SK-N-SH (cell line): ENCODE data around the gene VAMP5. TPM values are rescaled to one million over a fixed set of nuclear protein-coding genes. Genes with fewer than 3 reads are reported as not detected.
A peak's percentile ranks its signal among the peaks of the same experiment; 100 is the strongest.

Source experiments
- CTCF ChIA-PET: fragments of 300-600, 350-600 bp; formaldehyde crosslinking; extraction: SDS; loops from one replicate; lab custom pipeline; 2021; lab: Yijun Ruan, JAX
- POLR2A ChIA-PET: fragments of 350-600 bp; sonication (Branson Sonifier 250); formaldehyde crosslinking; extraction: SDS; loops from one replicate; lab custom pipeline; 2020; ENCODE audit warnings: antibody characterized with exemption, inconsistent platforms; lab: Yijun Ruan, JAX
- DNase-seq: peaks from one replicate; pipeline ENCODE4 v3.0.0; 2012
- H2AFZ ChIP-seq: fragments of 200-600 bp; sonication (generic); 2 replicates; pipeline ENCODE4 v1.8.1; 2016; ENCODE audit warnings: antibody characterized with exemption, mild to moderate bottlenecking, low read depth
- H3F3A ChIP-seq: fragments of 200-600 bp; sonication (generic); replicated peaks from 2 replicates; pipeline ENCODE3; 2016; ENCODE audit warnings: antibody characterized with exemption, mild to moderate bottlenecking; ENCODE audit not compliant: insufficient read depth
- H3K27ac ChIP-seq, 2 experiments: fragments of 200-500 bp in 1 of 2; fragments of 200-600 bp in 1 of 2; sonication (Bioruptor generic) in 1 of 2; sonication (generic), shearing (Covaris generic) in 1 of 2; 2 replicates each; pipeline versions ENCODE4 v1.5.1 to v1.6.1; 2014 to 2016; ENCODE audit warnings: low read depth in 2 of 2, inconsistent platforms in 1 of 2, low read length in 1 of 2, mild to moderate bottlenecking in 1 of 2, mixed read lengths in 1 of 2
- H3K27me3 ChIP-seq: fragments of 200-600 bp; sonication (generic), shearing (Covaris generic); 2 replicates; pipeline ENCODE4 v1.6.1; 2016; ENCODE audit warnings: mixed run types; ENCODE audit not compliant: insufficient read depth
- H3K36me3 ChIP-seq, 2 experiments: fragments of 200-500 bp in 1 of 2; fragments of 200-600 bp in 1 of 2; sonication (Bioruptor generic) in 1 of 2; sonication (generic) in 1 of 2; replicated peaks in 1 of 2; 2 replicates each; pipeline versions ENCODE3 to v1.5.1; 2014 to 2016; ENCODE audit warnings: low read length in 1 of 2, mild to moderate bottlenecking in 1 of 2; ENCODE audit not compliant: insufficient read depth in 2 of 2, control insufficient read depth in 1 of 2
- H3K4me1 ChIP-seq, 2 experiments: fragments of 200-500 bp in 1 of 2; fragments of 200-600 bp in 1 of 2; sonication (Bioruptor generic) in 1 of 2; sonication (generic), shearing (Covaris generic) in 1 of 2; 2 replicates each; pipeline versions ENCODE4 v1.5.1 to v1.6.1; 2014 to 2016; ENCODE audit warnings: low read depth in 1 of 2, low read length in 1 of 2, mixed run types in 1 of 2; ENCODE audit not compliant: insufficient read depth in 2 of 2, control insufficient read depth in 1 of 2
- H3K4me2 ChIP-seq: fragments of 200-600 bp; sonication (generic), shearing (Covaris generic); 2 replicates; pipeline ENCODE4 v1.6.1; 2017; ENCODE audit warnings: mixed run types
- H3K4me3 ChIP-seq, 2 experiments: fragments of 200-500 bp in 1 of 2; fragments of 200-600 bp in 1 of 2; sonication (Bioruptor generic) in 1 of 2; sonication (generic), shearing (Covaris generic) in 1 of 2; 2 replicates each; pipeline versions ENCODE4 v1.5.1 to v1.8.1; 2014 to 2016; ENCODE audit warnings: low read depth in 2 of 2, inconsistent platforms in 1 of 2, low read length in 1 of 2, mild to moderate bottlenecking in 1 of 2, mixed read lengths in 1 of 2, moderate library complexity in 1 of 2
- H3K79me2 ChIP-seq: fragments of 200-600 bp; sonication (generic); 2 replicates; pipeline ENCODE4 v1.8.1; 2017; ENCODE audit warnings: mild to moderate bottlenecking; ENCODE audit not compliant: insufficient read depth
- H3K9ac ChIP-seq: fragments of 200-600 bp; sonication (generic); 2 replicates; pipeline ENCODE4 v1.6.1; 2017; ENCODE audit warnings: mixed run types
- H3K9me2 ChIP-seq: fragments of 200-600 bp; sonication (generic); 2 replicates; pipeline ENCODE4 v1.6.1; 2017; ENCODE audit warnings: mixed run types
- H3K9me3 ChIP-seq: fragments of 200-600 bp; sonication (generic); 2 replicates; pipeline ENCODE4 v1.6.1; 2017; ENCODE audit warnings: mixed run types, mild to moderate bottlenecking, moderate library complexity
- H4K20me1 ChIP-seq: fragments of 200-600 bp; sonication (generic); 2 replicates; pipeline ENCODE4 v1.6.1; 2017; ENCODE audit warnings: mild to moderate bottlenecking, mixed run types; ENCODE audit not compliant: insufficient read depth
- CHD2 ChIP-seq: fragments of 150-350 bp; IDR thresholded peaks from 2 replicates; pipeline ENCODE4 v1.6.1; 2018; ENCODE audit warnings: low read length; ENCODE audit not compliant: partially characterized antibody
- EP300 ChIP-seq, 2 experiments: IDR thresholded peaks; 2 replicates each; pipeline versions ENCODE4 v1.4.0 to v1.6.1; 2012; ENCODE audit warnings: borderline replicate concordance in 1 of 2, low read depth in 1 of 2, low read length in 1 of 2
- EZH2phosphoT487 ChIP-seq: fragments of 200-600 bp; sonication (generic); IDR thresholded peaks from 2 replicates; pipeline ENCODE4 v1.6.1; 2017; ENCODE audit warnings: low read depth, mixed run types, mild to moderate bottlenecking, antibody characterized with exemption, moderate library complexity, borderline replicate concordance
- FOSL2 ChIP-seq: IDR thresholded peaks from 2 replicates; pipeline ENCODE4 v1.4.0; 2012; ENCODE audit warnings: low read depth, mild to moderate bottlenecking, moderate library complexity, borderline replicate concordance
- FOXM1 ChIP-seq: IDR thresholded peaks from 2 replicates; pipeline ENCODE4 v1.4.0; 2012; ENCODE audit warnings: low read depth, mild to moderate bottlenecking
- GABPA ChIP-seq: IDR thresholded peaks from 2 replicates; pipeline ENCODE4 v1.4.0; 2012; ENCODE audit warnings: low read depth, mild to moderate bottlenecking
- JUND ChIP-seq: IDR thresholded peaks from 2 replicates; pipeline ENCODE4 v1.4.0; 2012
- MEF2A ChIP-seq: IDR thresholded peaks from 2 replicates; pipeline ENCODE4 v1.4.0; 2012; ENCODE audit warnings: low read depth, borderline replicate concordance
- MXI1 ChIP-seq: IDR thresholded peaks from 2 replicates; pipeline ENCODE4 v1.6.1; 2012; ENCODE audit warnings: mild to moderate bottlenecking, low read depth, low read length, improper control_type of control experiment
- NFIC ChIP-seq: IDR thresholded peaks from 2 replicates; pipeline ENCODE4 v1.4.0; 2012; ENCODE audit warnings: borderline replicate concordance
- NRF1 ChIP-seq: IDR thresholded peaks from 2 replicates; pipeline ENCODE4 v1.6.1; 2012; ENCODE audit warnings: low read depth, mild to moderate bottlenecking, low read length
- RFX5 ChIP-seq: IDR thresholded peaks from 2 replicates; pipeline ENCODE4 v1.6.1; 2012; ENCODE audit warnings: mild to moderate bottlenecking, improper control_type of control experiment, low read length
- SIN3A ChIP-seq: IDR thresholded peaks from 2 replicates; pipeline ENCODE4 v1.6.1; 2012; ENCODE audit warnings: low read depth, mild to moderate bottlenecking, low read length, moderate library complexity, borderline replicate concordance
- TAF1 ChIP-seq: IDR thresholded peaks from 2 replicates; pipeline ENCODE4 v1.6.1; 2012; ENCODE audit warnings: low read depth, mild to moderate bottlenecking, low read length, moderate library complexity, borderline replicate concordance
- TCF12 ChIP-seq: IDR thresholded peaks from 2 replicates; pipeline ENCODE4 v1.4.0; 2012
- TEAD4 ChIP-seq: IDR thresholded peaks from 2 replicates; pipeline ENCODE4 v1.4.0; 2012; ENCODE audit warnings: mild to moderate bottlenecking, borderline replicate concordance; ENCODE audit not compliant: insufficient read depth
- YY1 ChIP-seq: IDR thresholded peaks from 2 replicates; pipeline ENCODE4 v1.4.0; 2012; ENCODE audit warnings: low read depth, mild to moderate bottlenecking
- WGBS: methylation state at CpG from one replicate; pipeline ENCODE4 v1.1.6; 2017; ENCODE audit warnings: low lambda C conversion rate; 5-methylcytosine and 5-hydroxymethylcytosine counted together
- polyA plus RNA-seq, 3 experiments: library from polyadenylated mRNA; depleted of rRNA; stranded (reverse); fragments of >200 nt; gene quantifications; 2 replicates each; pipeline ENCODE4 v1.2.3, GENCODE V29; 2012
- TF ChIP-seq, protein P1 (sequence below): IDR thresholded peaks from 2 replicates; pipeline ENCODE4 v1.4.0; 2012; ENCODE audit warnings: low read depth
- TF ChIP-seq, protein P2 (sequence below): IDR thresholded peaks from 2 replicates; pipeline ENCODE4 v1.4.0; 2012; ENCODE audit warnings: low read depth, borderline replicate concordance
- TF ChIP-seq, protein P3 (sequence below): IDR thresholded peaks from 2 replicates; pipeline ENCODE4; 2012
- TF ChIP-seq, protein P4 (sequence below): fragments of 150-350 bp; IDR thresholded peaks from 2 replicates; pipeline ENCODE4 v1.6.1; 2016; ENCODE audit warnings: mild to moderate bottlenecking, low read depth, low read length
- TF ChIP-seq, protein P5 (sequence below): fragments of 200-600 bp; sonication (generic); IDR thresholded peaks from 2 replicates; pipeline ENCODE4 v1.6.1; 2017; ENCODE audit warnings: antibody characterized with exemption, mild to moderate bottlenecking, moderate library complexity

The VAMP5 gene
- polyA plus RNA-seq, 1 of the 3 experiments (the other 2 are of a cell fraction), result 12.0 TPM

DNA sequence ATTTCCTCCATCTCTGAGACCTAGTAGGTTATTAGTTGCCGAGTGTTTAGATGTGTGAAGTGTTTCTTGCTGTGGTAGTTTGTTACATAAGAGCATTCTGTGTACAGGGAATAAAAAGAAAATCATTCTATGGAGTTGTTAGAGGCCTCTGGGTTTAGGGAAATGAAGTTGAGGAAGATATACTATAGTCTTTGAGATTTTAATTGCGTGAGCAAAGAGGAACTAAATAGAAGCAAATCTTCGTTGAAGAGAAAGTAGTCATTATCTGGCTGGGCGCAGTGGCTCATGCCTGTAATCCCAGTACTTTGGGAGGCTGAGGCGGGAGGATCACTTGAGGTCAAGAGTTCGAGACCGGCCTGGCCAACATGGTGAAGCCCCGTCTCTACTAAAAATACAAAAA lies 50.8 kb downstream of the VAMP5 start:
- Histone ChIP-seq H3K4me1 (no peaks in the 10 kb centered on the region), H2AFZ (no peak overlapping the region), H3K27me3 (no peaks in the 10 kb centered on the region), H3K4me3 (no peak overlapping the region), H3F3A (peaks cover 31% of the 10 kb centered on the region), H3K4me2 (no peak overlapping the region), H3K27ac (peak overlapping the region in 1 of 2 experiments; percentile 13; a peak in 1 of 4 replicates), H3K79me2 (peaks cover 29% of the 10 kb centered on the region), H3K9ac (no peak overlapping the region), H3K9me2 (no peaks in the 10 kb centered on the region), H3K9me3 (no peaks in the 10 kb centered on the region), H4K20me1 (peaks cover 12% of the 10 kb centered on the region; the same call in 1 of the 2 replicates), H3K36me3 (peaks cover 43 to 71% of the 10 kb centered on the region in 2 experiments)
- WGBS, result 96% methylated on average over 8 of the region's 8 CpGs
- POLR2A ChIA-PET, result no interaction called here
- CTCF ChIA-PET, result interaction anchor here (3.5 to 4.5 kb wide), 5 partner anchors 13 to 82 kb away, joined by 49 to 85 read pairs (median 62); no protein-coding TSS in a partner anchor
- DNase-seq, result no peak
- TF ChIP-seq TAF1 (no peak), JUND (no peak), RFX5 (no peak), TCF12 (no peak), SIN3A (no peak), EZH2phosphoT487 (no peak), GABPA (no peak), FOSL2 (no peak), YY1 (no peak), NFIC (no peak), FOXM1 (no peak)
- TF ChIP-seq, protein P1, sequence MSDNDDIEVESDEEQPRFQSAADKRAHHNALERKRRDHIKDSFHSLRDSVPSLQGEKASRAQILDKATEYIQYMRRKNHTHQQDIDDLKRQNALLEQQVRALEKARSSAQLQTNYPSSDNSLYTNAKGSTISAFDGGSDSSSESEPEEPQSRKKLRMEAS, result no peak
- TF ChIP-seq, protein P2, sequence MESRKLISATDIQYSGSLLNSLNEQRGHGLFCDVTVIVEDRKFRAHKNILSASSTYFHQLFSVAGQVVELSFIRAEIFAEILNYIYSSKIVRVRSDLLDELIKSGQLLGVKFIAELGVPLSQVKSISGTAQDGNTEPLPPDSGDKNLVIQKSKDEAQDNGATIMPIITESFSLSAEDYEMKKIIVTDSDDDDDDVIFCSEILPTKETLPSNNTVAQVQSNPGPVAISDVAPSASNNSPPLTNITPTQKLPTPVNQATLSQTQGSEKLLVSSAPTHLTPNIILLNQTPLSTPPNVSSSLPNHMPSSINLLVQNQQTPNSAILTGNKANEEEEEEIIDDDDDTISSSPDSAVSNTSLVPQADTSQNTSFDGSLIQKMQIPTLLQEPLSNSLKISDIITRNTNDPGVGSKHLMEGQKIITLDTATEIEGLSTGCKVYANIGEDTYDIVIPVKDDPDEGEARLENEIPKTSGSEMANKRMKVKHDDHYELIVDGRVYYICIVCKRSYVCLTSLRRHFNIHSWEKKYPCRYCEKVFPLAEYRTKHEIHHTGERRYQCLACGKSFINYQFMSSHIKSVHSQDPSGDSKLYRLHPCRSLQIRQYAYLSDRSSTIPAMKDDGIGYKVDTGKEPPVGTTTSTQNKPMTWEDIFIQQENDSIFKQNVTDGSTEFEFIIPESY, result no peak
- TF ChIP-seq, protein P3, sequence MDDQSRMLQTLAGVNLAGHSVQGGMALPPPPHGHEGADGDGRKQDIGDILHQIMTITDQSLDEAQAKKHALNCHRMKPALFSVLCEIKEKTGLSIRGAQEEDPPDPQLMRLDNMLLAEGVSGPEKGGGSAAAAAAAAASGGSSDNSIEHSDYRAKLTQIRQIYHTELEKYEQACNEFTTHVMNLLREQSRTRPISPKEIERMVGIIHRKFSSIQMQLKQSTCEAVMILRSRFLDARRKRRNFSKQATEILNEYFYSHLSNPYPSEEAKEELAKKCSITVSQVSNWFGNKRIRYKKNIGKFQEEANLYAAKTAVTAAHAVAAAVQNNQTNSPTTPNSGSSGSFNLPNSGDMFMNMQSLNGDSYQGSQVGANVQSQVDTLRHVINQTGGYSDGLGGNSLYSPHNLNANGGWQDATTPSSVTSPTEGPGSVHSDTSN, result no peak

DNA sequence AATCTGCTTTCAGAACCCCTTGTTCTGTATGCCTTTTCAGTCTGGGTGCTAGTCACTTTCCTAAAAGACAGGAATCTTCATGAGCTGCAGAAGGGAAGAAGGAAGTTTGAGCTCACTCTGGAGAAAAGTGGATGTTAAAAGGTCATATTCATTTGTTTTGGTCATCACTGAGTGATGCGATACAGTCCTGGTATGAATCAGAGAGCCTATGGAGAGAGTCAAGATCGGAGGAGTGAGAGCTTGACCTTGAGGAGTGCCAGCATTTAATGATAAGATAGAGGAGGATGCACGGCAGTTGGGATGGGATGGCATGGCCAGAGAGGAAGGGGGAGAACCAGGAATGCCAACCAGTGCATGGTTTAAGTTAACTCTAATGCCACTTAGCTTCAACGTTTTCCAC lies 51.4 kb downstream of the VAMP5 start:
- Histone ChIP-seq H3K9me3 (no peaks in the 10 kb centered on the region), H3K27me3 (no peaks in the 10 kb centered on the region), H3K9me2 (no peaks in the 10 kb centered on the region), H3K9ac (no peak overlapping the region), H3K79me2 (peaks cover 28% of the 10 kb centered on the region), H3K27ac (peak overlapping the region in 1 of 2 experiments; percentile 13; a peak in 1 of 4 replicates), H3K4me1 (no peaks in the 10 kb centered on the region), H3K4me3 (no peak overlapping the region), H3K4me2 (no peak overlapping the region), H2AFZ (no peak overlapping the region), H3F3A (peaks cover 25% of the 10 kb centered on the region), H3K36me3 (peaks cover 39 to 67% of the 10 kb centered on the region in 2 experiments), H4K20me1 (peaks cover 12% of the 10 kb centered on the region; the same call in 1 of the 2 replicates)
- CTCF ChIA-PET, result interaction anchor here (2.5 to 4.5 kb wide), 6 partner anchors 8 to 81 kb away, joined by 30 to 85 read pairs (median 60); no protein-coding TSS in a partner anchor
- POLR2A ChIA-PET, result no interaction called here
- 45% methylated on average over 4 of the region's 4 CpGs for WGBS
- no peak for DNase-seq
- TF ChIP-seq EP300 (IDR thresholded peaks at IDR 0.05; ENCODE audit: borderline replicate concordance in 1 of 2, low read depth in 1 of 2, low read length in 1 of 2), result no peak
- TF ChIP-seq MXI1, result no peak
- TF ChIP-seq, protein P4, sequence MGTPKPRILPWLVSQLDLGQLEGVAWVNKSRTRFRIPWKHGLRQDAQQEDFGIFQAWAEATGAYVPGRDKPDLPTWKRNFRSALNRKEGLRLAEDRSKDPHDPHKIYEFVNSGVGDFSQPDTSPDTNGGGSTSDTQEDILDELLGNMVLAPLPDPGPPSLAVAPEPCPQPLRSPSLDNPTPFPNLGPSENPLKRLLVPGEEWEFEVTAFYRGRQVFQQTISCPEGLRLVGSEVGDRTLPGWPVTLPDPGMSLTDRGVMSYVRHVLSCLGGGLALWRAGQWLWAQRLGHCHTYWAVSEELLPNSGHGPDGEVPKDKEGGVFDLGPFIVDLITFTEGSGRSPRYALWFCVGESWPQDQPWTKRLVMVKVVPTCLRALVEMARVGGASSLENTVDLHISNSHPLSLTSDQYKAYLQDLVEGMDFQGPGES, result no peak
- TF ChIP-seq TEAD4, result no peak
- TF ChIP-seq FOXM1, result no peak
- TF ChIP-seq, protein P5, sequence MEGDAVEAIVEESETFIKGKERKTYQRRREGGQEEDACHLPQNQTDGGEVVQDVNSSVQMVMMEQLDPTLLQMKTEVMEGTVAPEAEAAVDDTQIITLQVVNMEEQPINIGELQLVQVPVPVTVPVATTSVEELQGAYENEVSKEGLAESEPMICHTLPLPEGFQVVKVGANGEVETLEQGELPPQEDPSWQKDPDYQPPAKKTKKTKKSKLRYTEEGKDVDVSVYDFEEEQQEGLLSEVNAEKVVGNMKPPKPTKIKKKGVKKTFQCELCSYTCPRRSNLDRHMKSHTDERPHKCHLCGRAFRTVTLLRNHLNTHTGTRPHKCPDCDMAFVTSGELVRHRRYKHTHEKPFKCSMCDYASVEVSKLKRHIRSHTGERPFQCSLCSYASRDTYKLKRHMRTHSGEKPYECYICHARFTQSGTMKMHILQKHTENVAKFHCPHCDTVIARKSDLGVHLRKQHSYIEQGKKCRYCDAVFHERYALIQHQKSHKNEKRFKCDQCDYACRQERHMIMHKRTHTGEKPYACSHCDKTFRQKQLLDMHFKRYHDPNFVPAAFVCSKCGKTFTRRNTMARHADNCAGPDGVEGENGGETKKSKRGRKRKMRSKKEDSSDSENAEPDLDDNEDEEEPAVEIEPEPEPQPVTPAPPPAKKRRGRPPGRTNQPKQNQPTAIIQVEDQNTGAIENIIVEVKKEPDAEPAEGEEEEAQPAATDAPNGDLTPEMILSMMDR, result no peak
- TF ChIP-seq RFX5, result no peak
- TF ChIP-seq MEF2A, result no peak
- TF ChIP-seq NRF1, result no peak
- no peak for TF ChIP-seq TCF12
- TF ChIP-seq CHD2, result no peak
